Kidney (tissue), 14 donors: ENCODE results near the gene MNAT1. TPM values are rescaled to one million over a fixed set of nuclear protein-coding genes. Genes with fewer than 3 reads are reported as not detected.

Experiments
- DNase-seq, 5 donors: peaks; one replicate each; pipeline ENCODE4 v3.0.0-alpha.2; 2013 to 2020
- FAIRE-seq: peaks from 2 replicates; lab custom pipeline; 2012; peaks lifted over from hg19 to GRCh38; lab: Jason Lieb, UNC
- H3K27ac ChIP-seq, 2 donors: one replicate each; pipeline ENCODE4 v1.7.0; 2013; ENCODE audit warnings: low read depth in 2 of 2, low read length in 2 of 2, inconsistent platforms in 1 of 2
- H3K27me3 ChIP-seq: one replicate; pipeline ENCODE4 v1.7.1; 2013; ENCODE audit warnings: low read length, inconsistent platforms; ENCODE audit not compliant: control insufficient read depth, insufficient read depth
- H3K36me3 ChIP-seq, 3 donors: one replicate each; pipeline versions ENCODE4 v1.7.0 to v1.7.1; 2013; ENCODE audit warnings: low read length in 3 of 3, control low read depth in 1 of 3, inconsistent platforms in 1 of 3; ENCODE audit not compliant: insufficient read depth in 3 of 3, control insufficient read depth in 2 of 3
- H3K4me1 ChIP-seq, 3 donors: one replicate each; pipeline versions ENCODE4 v1.7.0 to v1.7.1; 2013; ENCODE audit warnings: low read length in 3 of 3, inconsistent platforms in 1 of 3, low read depth in 1 of 3; ENCODE audit not compliant: control insufficient read depth in 2 of 3, insufficient read depth in 2 of 3
- H3K4me3 ChIP-seq, 3 donors: one replicate each; pipeline versions ENCODE4 v1.7.0 to v1.8.1; 2013; ENCODE audit warnings: low read length in 3 of 3, control low read depth in 1 of 3, inconsistent platforms in 1 of 3
- H3K9ac ChIP-seq, 3 donors: one replicate each; pipeline versions ENCODE4 v1.7.0 to v1.7.1; 2013; ENCODE audit warnings: low read length in 3 of 3, control low read depth in 1 of 3, inconsistent platforms in 1 of 3
- H3K9me3 ChIP-seq, 3 donors: one replicate each; pipeline versions ENCODE4 v1.7.0 to v1.7.1; 2013; ENCODE audit warnings: low read length in 3 of 3, control low read depth in 1 of 3, inconsistent platforms in 1 of 3; ENCODE audit not compliant: control insufficient read depth in 2 of 3, insufficient read depth in 1 of 3
- intact Hi-C: fragments of 100-400 bp; cut with DNase I; formaldehyde crosslinking; loops from one replicate; pipeline ENCODE4 v1.11.1; 2022
- polyA plus RNA-seq: library from polyadenylated mRNA; stranded (reverse); fragments of 350-450 nt; fragmentation: Illumina TruSeq; extraction: RNeasy Lipid Tissue Mini Kit (QIAGEN cat#74804); gene quantifications from one replicate; pipeline ENCODE4 v1.2.3, GENCODE V29; 2014; ENCODE audit warnings: low read depth, low replicate concordance; ENCODE audit not compliant: insufficient read depth
- total RNA-seq: library from RNA; stranded (reverse); fragmentation: NEBNext Ultra II Directional; extraction: Animal tissue kit (Norgen Biotek cat#: 25700); gene quantifications from one replicate; pipeline ENCODE4 v1.2.1, GENCODE V29; 2021
- TF ChIP-seq, protein P1 (sequence below): IDR thresholded peaks from 3 replicates; pipeline ENCODE4 v1.5.1; 2012; ENCODE audit warnings: mild to moderate bottlenecking, moderate library complexity, borderline replicate concordance; ENCODE audit not compliant: insufficient read depth; ENCODE audit errors: extremely low read depth
- donor health status: control.
- donor health status: control.
- donor health status: control.
- donor health status: control.
- donor health status: control.
- donor health status: DM: yes; HTN: yes; CAD: no.
- donor health status: Normal renal cell carcinoma (clear cell type).

MNAT1 gene
- total and polyA plus RNA-seq, 2 donors from 2014 or later = 29.6 to 41.6 TPM

DNA sequence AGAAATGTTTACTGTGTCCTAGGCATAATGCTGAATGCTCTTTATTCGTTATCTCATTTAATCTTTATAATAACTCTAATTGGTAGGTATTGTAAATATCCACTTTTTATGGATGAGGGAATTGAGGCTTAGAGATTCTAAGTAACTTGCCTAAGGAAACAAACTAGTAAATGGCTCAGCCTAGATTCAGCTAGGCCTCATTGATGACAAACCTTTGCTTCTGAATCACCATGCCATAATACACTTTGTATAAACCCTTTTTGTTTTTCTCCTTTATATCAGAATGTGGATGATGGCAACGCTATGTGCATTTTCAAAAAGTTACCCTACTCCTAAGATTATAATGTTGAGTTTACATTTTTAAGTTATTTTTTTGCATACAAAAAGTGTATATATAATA, 34.0 kb downstream of the MNAT1 start:
- Histone ChIP-seq H3K9ac (no peak overlapping the region), H3K27ac (no peak overlapping the region), H3K4me1 (no peaks in the 10 kb centered on the region), H3K36me3 (no peaks in the 10 kb centered on the region), H3K9me3 (no peaks in the 10 kb centered on the region), H3K27me3 (no peaks in the 10 kb centered on the region), H3K4me3 (no peak overlapping the region)
- FAIRE-seq (no peak), DNase-seq (no peak)
- intact Hi-C loops = no loop called here
- TF ChIP-seq, protein P1, sequence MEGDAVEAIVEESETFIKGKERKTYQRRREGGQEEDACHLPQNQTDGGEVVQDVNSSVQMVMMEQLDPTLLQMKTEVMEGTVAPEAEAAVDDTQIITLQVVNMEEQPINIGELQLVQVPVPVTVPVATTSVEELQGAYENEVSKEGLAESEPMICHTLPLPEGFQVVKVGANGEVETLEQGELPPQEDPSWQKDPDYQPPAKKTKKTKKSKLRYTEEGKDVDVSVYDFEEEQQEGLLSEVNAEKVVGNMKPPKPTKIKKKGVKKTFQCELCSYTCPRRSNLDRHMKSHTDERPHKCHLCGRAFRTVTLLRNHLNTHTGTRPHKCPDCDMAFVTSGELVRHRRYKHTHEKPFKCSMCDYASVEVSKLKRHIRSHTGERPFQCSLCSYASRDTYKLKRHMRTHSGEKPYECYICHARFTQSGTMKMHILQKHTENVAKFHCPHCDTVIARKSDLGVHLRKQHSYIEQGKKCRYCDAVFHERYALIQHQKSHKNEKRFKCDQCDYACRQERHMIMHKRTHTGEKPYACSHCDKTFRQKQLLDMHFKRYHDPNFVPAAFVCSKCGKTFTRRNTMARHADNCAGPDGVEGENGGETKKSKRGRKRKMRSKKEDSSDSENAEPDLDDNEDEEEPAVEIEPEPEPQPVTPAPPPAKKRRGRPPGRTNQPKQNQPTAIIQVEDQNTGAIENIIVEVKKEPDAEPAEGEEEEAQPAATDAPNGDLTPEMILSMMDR = no peak

- intact Hi-C loops = no loop called here
- TF ChIP-seq, protein P1 = no peak
- no peak for FAIRE-seq
- Histone ChIP-seq H3K9ac (no peak overlapping the region), H3K27me3 (no peaks in the 10 kb centered on the region), H3K4me3 (no peak overlapping the region), H3K4me1 (no peaks in the 10 kb centered on the region), H3K36me3 (no peaks in the 10 kb centered on the region), H3K9me3 (no peaks in the 10 kb centered on the region), H3K27ac (no peak overlapping the region)
- DNase-seq = no peak
Observed at GRCh38 chr14:60771117-60771516, 36.6 kb downstream of the MNAT1 start.

- H3K9me3 ChIP-seq = no peaks in the 10 kb centered on the region
- H3K27me3 ChIP-seq = no peaks in the 10 kb centered on the region
- no peaks in the 10 kb centered on the region for H3K4me1 ChIP-seq
- H3K4me3 ChIP-seq = no peak overlapping the region
- intact Hi-C loops = no loop called here
- H3K27ac ChIP-seq = no peak overlapping the region
- H3K36me3 ChIP-seq = no peaks in the 10 kb centered on the region
- TF ChIP-seq, protein P1 = no peak
- DNase-seq (no peak), FAIRE-seq (no peak)
- no peak overlapping the region for H3K9ac ChIP-seq
Observed at GRCh38 chr14:60773558-60773957, 39.0 kb downstream of the MNAT1 start.

DNA sequence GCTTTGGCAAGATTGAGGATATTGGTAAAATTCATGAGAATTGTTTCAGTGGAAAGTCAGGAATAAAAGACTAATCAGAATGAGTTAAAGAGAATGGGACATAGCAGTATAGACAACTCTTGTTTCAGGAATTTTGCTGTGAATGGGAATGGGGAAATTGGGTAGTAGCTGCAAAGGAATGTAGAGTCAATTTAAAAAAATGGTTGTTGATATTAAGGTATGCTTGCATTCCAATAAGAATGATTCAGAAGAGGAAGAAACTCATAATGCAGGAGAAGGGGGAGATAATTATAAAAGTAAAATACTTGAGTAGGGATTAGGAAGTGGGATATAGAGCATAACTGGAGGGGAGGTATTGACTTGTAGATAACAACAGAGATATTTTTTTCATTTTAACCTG, 40.7 kb downstream of the MNAT1 start:
- no peak overlapping the region for H3K9ac ChIP-seq
- no peak for FAIRE-seq

More for the DNA sequence above, 40.7 kb downstream of the MNAT1 start:
- H3K4me1 ChIP-seq = no peaks in the 10 kb centered on the region
- no peaks in the 10 kb centered on the region for H3K36me3 ChIP-seq
- intact Hi-C loops = no loop called here
- no peak overlapping the region for H3K4me3 ChIP-seq
- no peak for DNase-seq
- H3K27ac ChIP-seq = no peak overlapping the region
- no peaks in the 10 kb centered on the region for H3K27me3 ChIP-seq
- no peaks in the 10 kb centered on the region for H3K9me3 ChIP-seq
- TF ChIP-seq, protein P1 = no peak
